ENCODE measurements around the gene PIP4K2A. TPM values are rescaled to one million over a fixed set of nuclear protein-coding genes. Genes with fewer than 3 reads are reported as not detected.
"Not testable (repeated sequence)": the region's sequence is repeated elsewhere in the genome, so short reads cannot be mapped to it uniquely, and the experiment has no call there.

Gene PIP4K2A
- total RNA-seq, 2 experiments from 2014 or later, result 107 to 108 TPM

DNA sequence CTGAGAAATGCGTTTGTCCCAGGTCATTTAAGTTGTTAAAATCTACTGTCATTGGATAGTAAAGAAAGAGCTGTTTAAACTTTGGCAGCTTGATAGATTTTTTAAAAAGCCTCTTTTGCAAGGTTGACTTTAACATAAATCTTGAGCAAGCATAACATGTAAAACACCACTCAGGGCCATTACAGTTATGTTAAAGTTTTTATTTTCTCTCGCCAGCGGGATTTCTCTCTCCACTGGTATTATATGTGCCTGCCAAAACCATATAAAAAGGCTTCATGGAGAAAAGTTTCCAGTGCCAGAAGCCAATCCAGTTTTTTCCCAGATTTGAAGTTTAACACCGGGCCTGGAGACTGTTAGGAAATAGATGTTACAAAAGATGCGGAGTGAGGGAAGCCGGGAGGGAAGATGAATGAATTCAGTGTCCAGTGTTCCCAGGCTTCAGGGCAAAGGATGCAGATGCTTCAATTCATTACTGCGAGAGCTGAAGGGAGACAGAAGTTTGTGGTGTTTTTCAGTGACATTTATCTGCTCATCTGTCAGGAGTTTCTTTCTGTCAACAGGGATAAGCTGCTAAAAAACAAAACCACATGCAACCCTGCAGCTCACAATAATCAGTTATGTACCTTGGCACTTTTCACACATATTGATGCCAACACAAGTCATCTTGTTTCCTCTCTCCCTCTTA, 213.6 kb downstream of the PIP4K2A start:
- intact Hi-C loops (cut with micrococcal nuclease), result no loop called here
- no peak for DNase-seq
- Mint-ChIP-seq H3K27ac (no peak overlapping the region), H3K36me3 (no peaks in the 10 kb centered on the region), H3K27me3 (peaks cover 8% of the 10 kb centered on the region), H3K4me3 (no peak overlapping the region), H3K9me3 (no peaks in the 10 kb centered on the region), H3K4me1 (ENCODE audit: low read depth) (peaks cover under 1% of the 10 kb centered on the region)
- ChIA-PET CTCF (no interaction called here), POLR2A (no interaction called here)

DNA sequence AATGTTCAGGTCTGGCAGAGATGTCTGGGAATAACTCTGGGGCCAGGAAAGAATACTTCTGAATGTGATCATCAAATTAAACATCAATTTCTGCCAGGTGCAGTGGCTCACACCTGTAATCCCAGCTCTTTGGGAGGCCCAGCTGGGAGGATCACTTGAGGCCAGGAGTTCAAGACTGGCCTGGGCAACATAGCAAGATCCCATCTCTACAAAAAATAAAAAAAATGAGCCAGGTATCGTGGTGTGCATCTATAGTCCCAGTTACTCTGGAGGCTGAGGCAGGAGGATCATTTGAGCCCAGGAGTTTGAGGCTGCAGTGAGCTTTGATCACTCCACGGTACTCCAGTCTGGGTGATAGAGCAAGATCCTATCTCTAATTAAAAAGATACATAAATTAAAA, 214.4 kb downstream of the PIP4K2A start:
- H3K27ac Mint-ChIP-seq; DNase-seq; POLR2A ChIA-PET; H3K4me3 Mint-ChIP-seq; CTCF ChIA-PET; H3K27me3 Mint-ChIP-seq; H3K9me3 Mint-ChIP-seq; H3K4me1 Mint-ChIP-seq (ENCODE audit: low read depth); intact Hi-C loops (cut with micrococcal nuclease); H3K36me3 Mint-ChIP-seq: not testable (repeated sequence)

GRCh38 chr10:22495396-22495795, 219.0 kb downstream of the PIP4K2A start:
- H3K4me3 Mint-ChIP-seq, result no peak overlapping the region
- DNase-seq, result no peak
- H3K4me1 Mint-ChIP-seq (ENCODE audit: low read depth), result peaks cover 15% of the 10 kb centered on the region
- POLR2A ChIA-PET, result no interaction called here
- no peaks in the 10 kb centered on the region for H3K36me3 Mint-ChIP-seq
- no peak overlapping the region for H3K27ac Mint-ChIP-seq
- intact Hi-C loops (cut with micrococcal nuclease), result no loop called here
- no peaks in the 10 kb centered on the region for H3K9me3 Mint-ChIP-seq
- H3K27me3 Mint-ChIP-seq, result peaks cover 8% of the 10 kb centered on the region
- CTCF ChIA-PET, result no interaction called here

- Mint-ChIP-seq H3K36me3 (no peaks in the 10 kb centered on the region), H3K27me3 (peaks cover 4% of the 10 kb centered on the region), H3K4me3 (no peak overlapping the region), H3K9me3 (no peaks in the 10 kb centered on the region), H3K27ac (no peak overlapping the region), H3K4me1 (ENCODE audit: low read depth) (peaks cover 15% of the 10 kb centered on the region)
- intact Hi-C loops (cut with micrococcal nuclease), result no loop called here
- CTCF ChIA-PET, result no interaction called here
- DNase-seq, result no peak
- POLR2A ChIA-PET, result no interaction called here
These were observed 220.4 kb downstream of the PIP4K2A start for GRCh38 chr10:22494007-22494406.

GRCh38 chr10:22491931-22492615, 222.3 kb downstream of the PIP4K2A start:
- Mint-ChIP-seq H3K27ac (no peak overlapping the region), H3K4me1 (ENCODE audit: low read depth) (peaks cover 15% of the 10 kb centered on the region), H3K27me3 (peaks cover 2% of the 10 kb centered on the region), H3K36me3 (no peaks in the 10 kb centered on the region), H3K9me3 (no peaks in the 10 kb centered on the region), H3K4me3 (no peak overlapping the region)
- DNase-seq, result peak; percentile 49
- ChIA-PET CTCF (no interaction called here), POLR2A (no interaction called here)
- intact Hi-C loops (cut with micrococcal nuclease), result no loop called here

- CTCF ChIA-PET, result interaction anchor here (1.1 kb wide), 1 partner anchor 20 kb away, joined by 3 read pairs; no protein-coding TSS in a partner anchor
- H3K36me3 Mint-ChIP-seq, result no peaks in the 10 kb centered on the region
- POLR2A ChIA-PET, result no interaction called here
These were observed 222.9 kb downstream of the PIP4K2A start for GRCh38 chr10:22491480-22491879.

DNA sequence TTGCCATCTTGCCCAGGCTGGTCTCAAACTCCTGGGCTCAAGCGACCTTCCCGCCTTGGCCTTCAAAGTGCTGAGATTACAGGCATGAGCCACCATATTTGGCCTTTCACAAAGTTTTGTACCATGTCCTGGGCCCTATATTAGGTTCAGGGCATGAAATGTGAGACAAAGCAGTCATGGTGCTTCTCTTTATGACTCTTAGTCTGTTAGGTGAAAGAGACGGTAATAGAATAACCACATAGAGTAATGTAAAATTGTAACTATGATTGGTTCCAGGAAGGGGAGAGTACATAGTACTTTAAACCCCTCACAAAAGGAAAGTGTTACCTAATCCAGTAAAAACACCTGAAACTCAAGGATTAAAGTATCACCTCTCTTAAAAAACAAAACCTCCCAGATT, 224.4 kb downstream of the PIP4K2A start:
- CTCF ChIA-PET, result no interaction called here
- intact Hi-C loops (cut with micrococcal nuclease), result no loop called here
- no peak overlapping the region for H3K27ac Mint-ChIP-seq
- no peaks in the 10 kb centered on the region for H3K9me3 Mint-ChIP-seq
- POLR2A ChIA-PET, result no interaction called here
- peaks cover 4% of the 10 kb centered on the region for H3K27me3 Mint-ChIP-seq
- H3K4me3 Mint-ChIP-seq, result no peak overlapping the region
- H3K36me3 Mint-ChIP-seq, result no peaks in the 10 kb centered on the region
- DNase-seq, result no peak
- peaks cover 15% of the 10 kb centered on the region for H3K4me1 Mint-ChIP-seq (ENCODE audit: low read depth)

More at GRCh38 chr10:22491480-22491879, 222.9 kb downstream of the PIP4K2A start:
- Mint-ChIP-seq H3K27me3 (peaks cover 2% of the 10 kb centered on the region), H3K4me1 (ENCODE audit: low read depth) (peaks cover 15% of the 10 kb centered on the region), H3K4me3 (no peak overlapping the region), H3K9me3 (no peaks in the 10 kb centered on the region), H3K27ac (no peak overlapping the region)
- DNase-seq, result no peak
- intact Hi-C loops (cut with micrococcal nuclease), result no loop called here

GRCh38 chr10:22489467-22489866, 224.9 kb downstream of the PIP4K2A start:
- H3K36me3 Mint-ChIP-seq, result no peaks in the 10 kb centered on the region
- no peak overlapping the region for H3K4me3 Mint-ChIP-seq
- H3K9me3 Mint-ChIP-seq, result no peaks in the 10 kb centered on the region
- DNase-seq, result no peak
- H3K27me3 Mint-ChIP-seq, result peaks cover 4% of the 10 kb centered on the region
- H3K4me1 Mint-ChIP-seq (ENCODE audit: low read depth), result peaks cover 15% of the 10 kb centered on the region
- ChIA-PET CTCF (no interaction called here), POLR2A (no interaction called here)
- intact Hi-C loops (cut with micrococcal nuclease), result no loop called here
- no peak overlapping the region for H3K27ac Mint-ChIP-seq

DNA sequence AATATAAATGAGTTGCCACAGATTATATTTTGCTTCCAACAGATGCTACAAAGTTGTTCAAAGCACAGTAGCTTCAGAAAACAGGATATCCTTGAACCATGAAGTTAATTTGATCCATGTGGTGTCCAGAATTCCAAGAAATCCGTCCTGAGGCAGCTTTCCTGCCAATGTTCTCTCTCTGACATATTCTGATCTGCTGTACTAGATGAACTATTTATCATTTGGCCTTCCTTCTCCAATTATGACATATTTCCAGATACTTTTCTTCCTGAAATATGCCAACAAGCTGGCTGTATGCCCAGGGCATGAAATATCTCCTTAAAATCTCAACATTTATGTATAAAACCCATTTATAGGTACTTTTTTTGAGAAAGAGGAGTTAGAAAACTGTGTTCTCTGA, 227.9 kb downstream of the PIP4K2A start:
- no peak for DNase-seq
- H3K36me3 Mint-ChIP-seq, result no peaks in the 10 kb centered on the region
- H3K27me3 Mint-ChIP-seq, result peaks cover 6% of the 10 kb centered on the region
- CTCF ChIA-PET, result no interaction called here
- POLR2A ChIA-PET, result no interaction called here
- no peak overlapping the region for H3K27ac Mint-ChIP-seq
- intact Hi-C loops (cut with micrococcal nuclease), result no loop called here
- H3K4me3 Mint-ChIP-seq, result no peak overlapping the region
- H3K9me3 Mint-ChIP-seq, result no peaks in the 10 kb centered on the region
- H3K4me1 Mint-ChIP-seq (ENCODE audit: low read depth), result peaks cover 15% of the 10 kb centered on the region

Other genes with a start within 250 kb of the PIP4K2A start
- not detected for gene ARMC3, start 213.5 kb upstream of the PIP4K2A start, total RNA-seq